HG02970 (cell line): ENCODE data around the gene WBP2.
"Not testable (repeated sequence)": the region's sequence is repeated elsewhere in the genome, so short reads cannot be mapped to it uniquely, and the experiment has no call there.

ENCODE experiments used
- ATAC-seq: cut with Tn5 transposase; IDR thresholded peaks from one replicate; pipeline ENCODE4 v1.9.1; 2021; ENCODE audit warnings: mild to moderate bottlenecking, moderate library complexity, moderate number of reproducible peaks; ENCODE audit not compliant: unreplicated experiment, low FRiP score

WBP2 gene

DNA sequence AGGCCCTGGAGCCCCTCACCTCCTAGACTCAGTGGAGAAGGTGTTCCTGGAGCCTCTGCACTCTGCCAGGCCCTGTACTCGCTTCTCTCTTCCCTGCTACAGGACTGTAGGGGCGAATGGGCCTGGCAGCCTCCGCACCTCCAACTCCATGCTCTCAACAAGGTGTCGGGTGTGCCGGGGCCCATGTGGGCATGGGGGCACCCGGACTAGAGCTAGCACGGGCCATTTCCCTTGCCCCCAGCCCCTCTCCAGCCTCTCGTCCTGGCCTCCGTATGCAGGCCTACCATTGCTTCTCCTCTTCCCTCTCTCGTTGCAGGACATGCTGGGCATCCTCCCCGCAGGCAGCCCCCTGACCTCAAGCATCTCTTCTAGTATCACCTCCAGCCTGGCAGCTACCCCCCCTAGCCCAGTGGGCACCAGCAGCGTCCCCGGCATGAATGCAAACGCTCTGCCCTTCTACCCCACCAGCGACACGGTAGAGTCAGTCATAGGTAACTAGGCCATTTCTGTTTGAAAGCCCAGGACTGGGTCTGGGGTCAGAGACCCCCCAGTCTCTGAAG, 36.7 kb downstream of the WBP2 start:
- ATAC-seq: no peak

DNA sequence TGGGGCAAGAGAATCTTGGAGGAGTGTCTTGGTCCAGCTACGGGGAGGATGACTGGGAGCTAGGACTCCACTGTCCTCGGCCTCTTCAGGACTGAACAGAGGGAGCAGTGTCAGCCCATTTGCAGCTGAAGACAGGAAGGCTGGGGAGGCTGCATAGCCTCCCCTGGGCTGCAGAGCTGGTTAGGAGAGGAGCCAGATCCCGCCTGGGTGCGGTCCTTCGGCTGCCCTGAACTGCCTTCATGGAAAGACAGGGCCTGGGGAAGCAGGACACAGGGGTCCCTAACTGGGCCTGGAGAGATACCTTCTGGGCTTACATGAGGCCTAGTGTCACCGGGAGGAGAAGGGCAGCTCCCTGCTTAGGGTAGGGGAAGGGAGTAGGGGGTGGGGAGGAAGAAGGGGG, 37.6 kb downstream of the WBP2 start:
- ATAC-seq: no peak

DNA sequence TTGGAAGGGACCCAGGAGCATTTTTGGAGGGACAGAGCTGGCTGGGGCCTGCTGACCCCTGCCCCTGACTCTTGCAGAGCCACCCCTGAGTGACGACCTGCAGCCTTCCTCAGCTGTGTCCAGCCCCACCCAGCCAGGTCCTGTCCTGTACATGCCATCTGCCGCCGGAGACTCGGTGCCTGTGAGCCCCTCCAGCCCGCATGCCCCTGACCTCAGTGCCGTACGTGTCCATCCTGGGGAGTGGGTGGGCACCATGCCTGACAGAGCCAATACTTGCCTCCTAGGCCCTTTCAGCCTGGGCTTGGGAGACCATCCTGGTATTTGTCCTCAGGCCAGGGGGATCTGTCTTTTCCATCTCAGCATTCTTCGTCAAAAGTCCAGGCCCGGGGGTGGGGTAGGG, 38.4 kb downstream of the WBP2 start:
- ATAC-seq: no peak

DNA sequence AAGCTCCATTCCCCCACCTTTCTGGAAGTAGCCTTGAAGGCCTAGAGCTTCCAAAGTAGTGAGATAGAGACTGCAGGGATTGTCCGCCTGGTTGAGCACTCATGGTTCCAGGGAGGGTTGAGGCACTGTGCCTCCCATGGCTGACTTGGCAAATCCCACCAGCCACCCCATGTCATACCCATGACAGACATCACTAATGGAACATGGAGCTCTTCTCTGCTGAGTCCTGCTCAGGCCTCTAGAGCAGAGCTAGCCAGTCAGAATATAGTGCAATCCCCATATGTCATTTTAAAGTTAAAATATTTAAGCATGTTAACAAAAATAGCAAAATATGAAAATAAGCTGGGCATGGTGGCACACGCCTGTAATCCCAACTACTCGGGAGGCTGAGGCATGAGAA, 39.7 kb downstream of the WBP2 start:
- ATAC-seq: no peak

DNA sequence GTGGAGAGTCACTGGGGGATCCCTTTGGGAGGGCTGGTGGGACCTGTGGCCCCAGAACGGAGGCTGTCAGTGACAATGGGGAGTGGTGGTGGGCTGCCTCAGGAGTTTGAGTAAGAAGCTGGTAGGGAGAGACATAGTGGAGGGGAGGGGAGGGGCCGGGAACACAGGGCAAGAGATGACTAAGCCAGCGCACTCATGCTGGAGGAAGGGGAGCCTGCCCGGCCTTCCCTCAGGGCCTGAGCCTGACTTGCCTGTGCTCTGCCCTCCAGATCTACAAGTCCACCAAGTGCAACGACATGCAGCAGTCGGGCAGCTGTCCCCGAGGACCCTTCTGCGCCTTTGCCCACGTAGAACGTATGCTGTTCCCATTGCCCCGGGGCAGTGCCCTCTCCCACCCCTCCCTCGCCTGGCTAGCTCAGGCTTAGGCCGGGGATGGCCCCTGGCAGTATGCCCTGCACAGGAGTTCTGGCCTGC, 40.2 kb downstream of the WBP2 start:
- no peak for ATAC-seq

DNA sequence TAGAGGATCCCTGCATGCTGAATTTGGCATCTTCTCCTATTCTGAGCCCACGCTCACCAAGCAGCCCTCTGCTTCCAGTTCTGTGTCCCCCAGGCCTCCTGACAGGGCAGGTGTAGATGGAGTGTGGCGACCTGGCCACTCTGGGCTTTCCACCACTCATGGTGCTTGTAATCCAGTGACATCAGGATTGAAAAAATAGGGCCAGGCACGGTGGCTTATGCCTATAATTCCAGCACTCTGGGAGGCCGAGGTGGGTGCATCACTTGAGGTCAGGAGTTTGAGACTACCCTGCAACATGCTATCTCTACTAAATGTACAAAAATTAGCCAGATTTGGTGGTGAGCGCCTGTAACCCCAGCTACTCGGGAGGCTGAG, 41.1 kb downstream of the WBP2 start:
- no peak for ATAC-seq

DNA sequence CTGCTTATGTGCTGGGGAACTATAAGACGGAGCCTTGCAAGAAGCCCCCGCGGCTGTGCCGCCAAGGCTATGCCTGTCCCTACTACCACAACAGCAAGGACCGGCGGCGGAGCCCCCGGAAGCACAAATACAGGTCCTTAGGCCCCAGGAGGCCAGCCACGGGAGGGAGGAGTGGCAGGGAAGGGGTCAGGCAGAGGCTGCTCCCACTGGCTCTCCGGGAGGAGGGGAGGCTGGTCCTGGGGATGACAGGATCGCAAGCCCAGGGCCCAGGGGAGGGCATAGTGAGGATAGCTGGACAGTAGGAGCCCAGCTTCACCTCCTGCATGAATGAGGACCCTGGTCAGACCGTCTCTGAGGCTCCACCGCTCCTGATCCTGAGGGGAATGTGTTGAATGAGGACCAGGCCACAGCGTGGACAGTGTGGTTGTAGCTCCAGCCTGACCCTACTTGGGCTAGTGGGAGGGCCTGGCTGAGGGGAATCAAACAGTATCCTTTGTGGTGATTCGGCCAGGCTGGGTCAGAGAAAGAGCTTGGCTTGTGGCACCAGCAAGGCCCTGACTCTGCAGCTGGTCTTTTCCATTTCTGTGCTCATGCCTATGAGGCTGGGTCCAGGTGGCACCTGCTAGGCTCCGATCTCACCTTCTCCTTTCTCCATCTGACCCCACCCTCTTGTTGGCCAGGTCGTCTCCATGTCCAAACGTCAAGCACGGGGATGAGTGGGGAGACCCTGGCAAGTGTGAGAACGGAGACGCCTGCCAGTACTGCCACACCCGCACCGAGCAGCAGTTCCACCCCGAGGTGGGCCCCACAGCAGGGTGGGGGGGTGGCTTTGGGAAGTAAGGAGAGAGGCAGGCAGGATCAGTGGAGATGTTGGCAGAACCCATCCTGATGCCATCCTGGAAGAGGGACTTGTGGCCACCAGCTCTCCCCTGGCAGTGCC, 41.8 kb downstream of the WBP2 start:
- ATAC-seq: no peak

DNA sequence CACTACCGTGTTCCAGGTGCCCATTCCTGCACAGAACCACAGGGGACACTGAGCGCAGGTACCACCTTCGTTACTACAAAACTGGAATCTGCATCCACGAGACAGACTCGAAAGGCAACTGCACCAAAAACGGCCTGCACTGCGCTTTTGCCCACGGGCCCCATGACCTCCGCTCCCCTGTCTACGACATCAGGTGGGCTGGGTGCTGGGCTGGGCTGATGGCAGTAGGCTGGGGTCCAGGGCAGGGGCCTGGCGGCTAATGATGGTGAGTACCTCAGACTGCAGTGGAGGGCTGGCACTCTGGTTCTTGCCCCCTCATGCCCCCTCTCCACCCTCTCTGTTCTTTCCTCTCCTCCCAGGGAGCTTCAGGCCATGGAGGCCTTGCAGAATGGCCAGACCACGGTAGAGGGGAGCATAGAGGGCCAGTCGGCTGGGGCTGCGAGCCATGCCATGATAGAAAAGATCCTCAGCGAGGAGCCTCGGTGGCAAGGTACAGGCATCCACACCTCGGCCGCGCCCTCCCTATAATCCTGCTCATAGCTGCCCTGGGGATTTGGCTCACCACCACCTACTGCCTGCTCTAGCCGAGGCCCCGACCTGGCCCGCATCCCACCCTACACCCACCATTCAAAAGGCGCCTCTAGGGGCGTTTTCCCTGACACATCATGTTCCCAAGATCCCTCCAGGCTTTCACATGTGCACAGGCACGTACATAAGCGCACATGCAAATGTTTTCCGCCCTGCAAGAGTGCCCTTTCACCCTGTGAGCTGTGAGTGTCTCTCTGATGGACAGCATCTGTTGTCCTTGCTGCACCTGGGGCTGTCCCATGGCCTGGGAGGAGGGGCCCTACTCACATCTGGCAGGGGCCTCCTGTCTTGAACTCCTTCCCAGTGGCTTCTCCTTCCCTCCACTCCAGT, 42.8 kb downstream of the WBP2 start:
- ATAC-seq: no peak

DNA sequence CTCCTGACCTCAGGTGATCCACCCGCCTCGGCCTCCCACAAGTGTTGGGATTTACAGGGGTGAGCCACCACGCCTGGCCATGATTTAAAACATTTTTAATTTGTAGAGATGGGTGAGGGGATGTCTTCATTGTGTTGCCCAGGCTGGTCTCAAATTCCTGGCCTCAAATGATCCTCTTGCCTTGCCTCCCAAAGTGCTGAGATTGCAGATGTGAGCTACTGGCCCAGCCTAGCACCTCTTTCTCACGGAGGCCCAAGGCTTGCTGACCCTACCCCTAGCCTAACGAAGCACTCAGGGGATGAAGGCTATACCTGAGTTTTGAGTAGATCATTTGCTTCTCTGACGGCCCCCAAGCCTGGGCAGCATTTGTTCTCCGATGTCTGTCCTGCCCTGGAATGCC, 44.0 kb downstream of the WBP2 start:
- no peak for ATAC-seq

DNA sequence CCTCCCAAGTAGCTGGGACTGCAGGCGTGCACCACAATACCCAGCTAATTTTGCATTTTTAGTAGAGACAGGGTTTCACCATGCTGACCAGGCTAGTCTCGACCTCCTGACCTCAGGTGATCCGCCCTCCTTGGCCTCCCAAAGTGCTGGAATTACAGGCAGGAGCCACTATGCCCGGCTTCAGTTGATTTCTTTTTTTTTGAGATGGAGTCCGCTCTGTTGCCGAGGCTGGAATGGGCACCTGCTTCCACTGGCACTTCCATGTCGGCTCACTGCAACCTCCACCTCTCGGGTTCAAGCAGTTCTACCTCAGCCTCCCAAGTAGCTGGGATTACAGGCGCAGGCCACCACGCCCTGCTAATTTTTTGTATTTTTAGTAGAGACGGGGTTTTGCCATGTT, 44.4 kb downstream of the WBP2 start:
- not testable (repeated sequence) for ATAC-seq

DNA sequence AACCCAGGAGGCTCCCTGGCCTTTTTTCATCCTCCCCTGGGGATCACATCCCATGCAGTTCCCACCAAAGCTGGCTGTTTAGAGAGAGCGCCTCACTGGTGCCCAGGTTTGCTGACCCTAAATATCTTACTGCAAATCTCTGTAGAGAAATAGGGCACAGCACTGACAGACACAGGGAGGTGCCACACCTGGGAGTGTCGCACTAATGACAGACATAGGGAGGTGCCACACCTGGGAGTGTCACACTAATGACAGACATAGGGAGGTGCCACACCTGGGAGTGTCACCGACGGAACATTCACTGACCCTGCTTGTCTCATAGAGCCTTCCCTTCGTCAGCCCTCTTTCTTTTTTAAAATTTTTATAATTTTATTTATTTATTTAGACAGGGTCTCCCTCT, 44.9 kb downstream of the WBP2 start:
- no peak for ATAC-seq

DNA sequence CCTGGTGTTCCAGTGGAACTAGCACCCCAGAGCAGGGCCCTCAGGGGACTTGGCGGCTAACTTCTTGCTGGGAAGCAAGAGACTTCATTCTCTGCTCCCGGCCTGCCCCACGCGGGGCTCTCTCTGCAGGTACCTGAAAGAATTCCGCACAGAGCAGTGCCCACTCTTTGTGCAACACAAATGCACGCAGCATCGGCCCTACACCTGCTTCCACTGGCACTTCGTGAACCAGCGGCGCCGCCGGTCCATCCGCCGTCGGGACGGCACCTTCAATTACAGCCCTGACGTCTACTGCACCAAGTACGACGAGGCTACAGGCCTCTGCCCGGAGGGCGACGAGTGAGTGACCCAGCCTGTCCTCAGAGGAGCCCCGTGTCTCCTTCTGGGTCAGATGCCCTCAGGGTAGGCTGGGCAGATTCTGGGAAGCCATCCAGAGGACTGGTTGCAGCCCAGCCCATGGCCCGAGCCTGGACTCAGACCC, 45.5 kb downstream of the WBP2 start:
- ATAC-seq: no peak

DNA sequence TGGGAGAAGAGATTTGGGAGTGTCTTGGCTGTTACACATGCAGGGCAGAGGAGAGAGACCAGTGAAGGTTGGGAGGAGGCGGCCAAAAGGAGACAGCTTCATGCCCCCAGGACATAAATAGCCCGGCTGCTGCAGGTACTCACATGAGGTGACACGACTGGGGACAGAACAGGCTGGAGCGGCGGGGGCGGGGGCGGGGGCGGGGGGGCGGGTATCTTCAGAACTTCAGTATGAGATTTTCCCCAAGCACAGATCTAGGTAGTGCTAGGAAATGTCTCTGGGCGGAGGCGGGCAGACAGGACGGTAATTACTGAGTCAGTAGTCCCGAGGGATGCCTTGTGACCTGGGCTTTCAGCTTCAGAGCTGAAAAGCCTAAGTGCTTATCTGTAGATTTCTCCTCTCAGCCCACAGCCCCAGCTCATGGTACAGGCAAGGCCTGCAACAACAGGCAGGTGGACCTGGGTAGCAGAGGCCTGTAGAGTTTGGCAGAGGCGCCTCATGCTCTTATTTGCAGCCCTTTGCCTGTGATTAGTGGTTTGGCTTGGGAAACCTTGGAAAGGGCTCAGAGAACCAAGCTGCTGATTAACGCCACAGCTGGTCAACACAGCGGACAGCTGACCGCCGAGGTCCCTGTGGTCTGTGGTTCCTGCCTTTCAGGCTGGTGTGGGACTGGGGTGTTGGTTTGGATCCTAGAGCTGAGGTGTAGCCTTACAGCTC, 46.1 kb downstream of the WBP2 start:
- ATAC-seq: peak; percentile 49

DNA sequence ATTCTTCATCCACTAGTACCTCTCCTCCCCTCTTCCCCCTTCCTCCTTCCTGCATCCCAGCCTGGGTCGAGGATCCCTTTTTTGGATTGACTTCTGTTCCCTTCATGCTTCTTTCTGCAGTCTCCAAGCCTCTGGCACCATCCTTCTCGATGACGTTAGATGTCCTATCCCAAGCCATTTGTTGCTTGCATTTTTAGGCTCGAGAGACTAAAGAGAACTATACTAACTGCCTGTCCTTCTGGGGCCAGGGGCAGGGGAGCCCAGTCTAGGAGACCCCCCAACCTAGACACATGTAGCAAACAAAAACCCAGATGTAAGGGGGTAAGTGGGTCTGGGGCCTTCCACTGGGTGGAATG, 46.6 kb downstream of the WBP2 start:
- ATAC-seq: no peak

DNA sequence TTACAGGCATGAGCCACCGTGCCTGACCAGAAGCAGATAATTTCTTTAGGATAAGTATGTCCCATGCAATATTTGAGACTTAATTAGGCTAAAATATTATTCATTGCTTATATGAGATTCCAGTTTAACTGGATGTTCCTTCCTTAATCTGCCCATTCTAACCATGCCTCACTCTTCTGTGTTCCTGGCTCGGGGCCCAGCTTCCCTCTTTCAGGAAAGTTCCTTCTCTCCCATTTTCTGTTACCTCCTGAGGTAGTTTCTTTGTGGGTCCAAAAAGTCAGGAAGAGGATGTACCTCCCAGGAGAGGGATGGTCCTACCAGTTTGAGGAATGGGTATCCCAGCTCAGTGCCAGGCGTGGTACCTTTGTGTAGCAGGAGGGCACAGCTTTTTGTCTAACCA, 47.3 kb downstream of the WBP2 start:
- ATAC-seq: no peak

DNA sequence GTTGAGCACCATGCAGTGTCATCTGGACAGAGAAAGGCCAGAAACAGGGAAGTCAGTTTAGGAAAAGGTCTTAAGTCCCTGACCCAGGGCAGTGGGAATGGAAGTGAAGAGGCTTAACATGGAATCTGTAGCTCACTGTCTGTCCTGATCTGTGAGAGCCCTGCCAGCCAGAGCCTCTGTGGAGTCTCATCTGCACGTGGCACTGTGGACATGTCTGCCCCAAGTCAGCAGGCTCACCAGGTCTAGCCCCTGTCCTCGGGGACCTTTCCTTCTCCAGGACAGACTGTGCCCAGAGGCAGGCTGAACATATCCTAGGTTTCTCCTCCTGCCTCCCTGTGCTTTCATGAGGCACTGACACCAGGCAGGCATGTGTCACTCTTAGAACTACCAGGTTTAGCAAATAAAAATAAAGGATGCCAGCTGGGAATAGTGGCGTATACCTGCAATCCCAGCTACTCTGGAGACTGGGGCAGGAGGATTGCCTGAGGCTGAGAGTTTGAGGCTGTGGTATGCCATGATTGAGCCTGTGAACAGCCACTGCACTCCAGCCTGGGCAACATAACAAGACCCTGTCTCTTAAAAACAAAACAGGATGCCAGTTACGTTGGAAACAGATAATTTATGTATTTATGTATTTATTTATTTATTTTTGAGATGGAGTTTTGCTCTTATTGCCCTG, 48.2 kb downstream of the WBP2 start:
- ATAC-seq: no peak

DNA sequence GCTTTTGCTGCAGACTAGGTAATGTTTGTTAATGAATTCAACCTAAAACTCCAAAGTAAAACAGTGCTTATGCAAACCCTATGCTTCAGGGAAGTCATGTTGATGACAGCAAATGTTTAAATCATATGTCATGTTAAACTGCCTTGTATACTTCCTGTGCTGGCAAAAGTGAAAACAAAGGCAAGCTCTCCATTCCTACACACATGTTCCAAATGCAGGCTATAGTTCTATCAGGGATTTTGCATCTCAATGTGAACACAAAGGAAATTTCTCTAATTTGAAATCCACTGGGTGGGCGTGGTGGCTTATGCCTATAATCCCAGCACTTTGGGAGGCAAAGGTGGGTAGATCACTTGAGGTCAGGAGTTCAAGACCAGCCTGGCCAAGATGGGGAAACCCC, 51.3 kb downstream of the WBP2 start:
- no peak for ATAC-seq

DNA sequence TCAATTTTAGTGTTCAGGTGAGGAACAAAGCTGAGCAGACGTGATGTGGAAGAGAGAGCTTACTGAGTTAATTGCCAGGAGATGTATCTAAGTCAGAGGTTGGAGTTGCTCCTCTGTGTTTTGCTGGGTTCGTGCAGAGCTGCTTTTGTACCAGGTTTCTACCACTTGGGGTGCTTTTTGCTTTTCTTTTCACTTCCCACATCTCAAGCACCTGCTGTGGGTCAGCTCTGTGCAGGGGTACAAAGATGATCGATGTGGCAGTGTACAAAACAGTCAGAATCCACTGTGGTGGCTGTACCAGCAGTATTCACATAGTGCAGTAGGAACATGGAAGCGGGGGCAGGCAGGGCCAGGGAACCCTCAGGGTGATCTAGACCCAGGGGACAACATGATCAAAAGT, 55.7 kb downstream of the WBP2 start:
- no peak for ATAC-seq

DNA sequence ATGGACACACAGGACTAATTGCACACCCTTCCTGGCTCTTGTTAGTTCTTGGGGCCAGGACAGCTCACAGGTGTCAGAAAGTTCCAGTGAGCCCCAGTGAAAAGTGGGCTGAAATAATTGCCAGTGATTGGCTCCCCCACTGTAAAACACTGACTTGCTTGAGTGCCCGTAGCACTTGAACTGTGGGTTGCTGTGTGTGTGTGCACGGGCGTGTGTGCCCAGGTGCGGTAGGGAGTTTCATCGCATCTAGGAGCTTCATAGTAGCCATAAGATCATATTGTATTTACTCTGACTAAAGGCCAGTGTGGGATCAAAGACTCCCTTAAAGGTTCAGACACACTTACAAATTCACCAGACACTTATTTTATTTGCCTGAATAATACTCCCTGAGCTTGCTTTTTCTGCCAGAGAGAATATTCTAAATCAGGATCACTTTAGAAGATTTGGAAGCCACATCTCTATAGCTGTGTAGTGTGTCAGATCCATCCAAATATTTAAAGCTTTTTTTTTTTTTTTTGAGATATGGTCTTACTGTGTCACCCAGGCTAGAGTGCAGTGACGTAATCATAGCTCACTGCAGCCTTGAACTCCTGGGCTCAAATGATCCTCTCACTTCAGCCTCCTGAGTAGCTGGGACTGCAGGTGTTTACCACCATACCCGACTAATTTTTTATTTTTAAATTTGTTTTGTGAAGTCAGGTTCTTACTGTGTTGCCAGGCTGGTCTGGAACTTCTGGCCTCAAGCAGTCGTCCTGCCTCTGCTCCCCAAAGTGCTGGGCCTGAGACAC, 59.1 kb downstream of the WBP2 start:
- no peak for ATAC-seq
